Hepatocyte (in vitro differentiated cells): ENCODE data around the gene IDE.

Source experiments
- EZH2 ChIP-seq: fragments of 200-600 bp; sonication (generic); IDR thresholded peaks from 2 replicates; pipeline ENCODE4 v1.6.1; 2016; ENCODE audit warnings: antibody characterized with exemption, mild to moderate bottlenecking, borderline replicate concordance
- TF ChIP-seq, protein P1 (sequence below): fragments of 200-600 bp; sonication (generic); IDR thresholded peaks from 2 replicates; pipeline ENCODE4 v1.5.1; 2016; ENCODE audit warnings: antibody characterized with exemption, mild to moderate bottlenecking; ENCODE audit not compliant: poor library complexity

DNA sequence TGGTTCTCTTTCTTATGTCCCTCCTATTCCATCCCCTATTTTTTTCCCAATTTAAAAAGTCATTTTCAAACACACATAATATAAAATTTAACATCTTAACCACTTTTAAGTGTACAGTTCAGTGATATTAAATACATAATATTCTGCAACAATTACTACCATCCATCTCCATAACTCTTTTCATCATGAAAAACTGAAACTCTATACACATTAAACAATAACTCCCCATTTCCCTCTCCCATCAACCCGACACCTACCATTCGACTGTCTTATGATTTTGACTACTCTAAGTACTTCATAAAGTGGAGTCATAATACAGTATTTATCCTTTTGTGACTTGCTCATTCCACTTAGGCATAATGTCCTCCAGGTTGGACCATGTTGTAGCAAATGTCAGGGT lies 21.6 kb upstream of the IDE start:
- TF ChIP-seq, protein P1, sequence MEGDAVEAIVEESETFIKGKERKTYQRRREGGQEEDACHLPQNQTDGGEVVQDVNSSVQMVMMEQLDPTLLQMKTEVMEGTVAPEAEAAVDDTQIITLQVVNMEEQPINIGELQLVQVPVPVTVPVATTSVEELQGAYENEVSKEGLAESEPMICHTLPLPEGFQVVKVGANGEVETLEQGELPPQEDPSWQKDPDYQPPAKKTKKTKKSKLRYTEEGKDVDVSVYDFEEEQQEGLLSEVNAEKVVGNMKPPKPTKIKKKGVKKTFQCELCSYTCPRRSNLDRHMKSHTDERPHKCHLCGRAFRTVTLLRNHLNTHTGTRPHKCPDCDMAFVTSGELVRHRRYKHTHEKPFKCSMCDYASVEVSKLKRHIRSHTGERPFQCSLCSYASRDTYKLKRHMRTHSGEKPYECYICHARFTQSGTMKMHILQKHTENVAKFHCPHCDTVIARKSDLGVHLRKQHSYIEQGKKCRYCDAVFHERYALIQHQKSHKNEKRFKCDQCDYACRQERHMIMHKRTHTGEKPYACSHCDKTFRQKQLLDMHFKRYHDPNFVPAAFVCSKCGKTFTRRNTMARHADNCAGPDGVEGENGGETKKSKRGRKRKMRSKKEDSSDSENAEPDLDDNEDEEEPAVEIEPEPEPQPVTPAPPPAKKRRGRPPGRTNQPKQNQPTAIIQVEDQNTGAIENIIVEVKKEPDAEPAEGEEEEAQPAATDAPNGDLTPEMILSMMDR, result no peak
- TF ChIP-seq EZH2, result no peak
